Liver (tissue), 9 donors: ENCODE data around the gene LDB3. TPM values are rescaled to one million over a fixed set of nuclear protein-coding genes. Genes with fewer than 3 reads are reported as not detected.

Experiments
- DNase-seq: peaks from one replicate; pipeline ENCODE4 v3.0.0-alpha.2; 2017; ENCODE audit warnings: low spot score
- H3K27ac ChIP-seq, 2 donors: one replicate each; pipeline ENCODE4 v1.7.0; 2013; ENCODE audit warnings: inconsistent platforms in 2 of 2, low read length in 2 of 2, control low read depth in 1 of 2, low read depth in 1 of 2, mild to moderate bottlenecking in 1 of 2
- H3K27me3 ChIP-seq, 4 donors: one replicate each; pipeline versions ENCODE4 v1.6.1 to v1.7.0; 2013; ENCODE audit warnings: low read length in 3 of 4, inconsistent platforms in 1 of 4, mild to moderate bottlenecking in 1 of 4, moderate library complexity in 1 of 4; ENCODE audit not compliant: control insufficient read depth in 4 of 4, insufficient read depth in 4 of 4
- H3K36me3 ChIP-seq, 4 donors: one replicate each; pipeline versions ENCODE4 v1.6.1 to v1.7.0; 2013; ENCODE audit warnings: low read length in 3 of 4, mild to moderate bottlenecking in 3 of 4, low read depth in 1 of 4, moderate library complexity in 1 of 4; ENCODE audit not compliant: control insufficient read depth in 4 of 4, insufficient read depth in 3 of 4
- H3K4me1 ChIP-seq, 4 donors: one replicate each; pipeline versions ENCODE4 v1.6.1 to v1.7.0; 2013; ENCODE audit warnings: low read length in 3 of 4, mild to moderate bottlenecking in 3 of 4, moderate library complexity in 1 of 4; ENCODE audit not compliant: control insufficient read depth in 4 of 4, insufficient read depth in 4 of 4
- H3K4me3 ChIP-seq, 3 donors: one replicate each; pipeline versions ENCODE4 v1.6.1 to v1.7.0; 2013; ENCODE audit warnings: low read length in 3 of 3, control low read depth in 1 of 3, low read depth in 1 of 3, mild to moderate bottlenecking in 1 of 3
- H3K9ac ChIP-seq, 2 donors: one replicate each; pipeline ENCODE4 v1.7.0; 2013; ENCODE audit warnings: low read length in 2 of 2, mild to moderate bottlenecking in 2 of 2, moderate library complexity in 2 of 2, control low read depth in 1 of 2, low read depth in 1 of 2
- H3K9me3 ChIP-seq, 4 donors: one replicate each; pipeline versions ENCODE4 v1.6.1 to v1.7.0; 2013; ENCODE audit warnings: low read length in 3 of 4; ENCODE audit not compliant: control insufficient read depth in 4 of 4
- ATF3 ChIP-seq: IDR thresholded peaks from 2 replicates; pipeline ENCODE4 v1.6.1; 2016; ENCODE audit warnings: antibody characterized with exemption
- CTCF ChIP-seq: fragments of 150-350 bp; IDR thresholded peaks from 2 replicates; pipeline ENCODE4 v1.5.1; 2017; ENCODE audit warnings: improper control_type of control experiment, low read depth, low read length; ENCODE audit not compliant: missing input control
- EGR1 ChIP-seq, 2 donors: IDR thresholded peaks; 2 replicates each; pipeline ENCODE4 v1.6.1; 2016 to 2018; ENCODE audit warnings: antibody characterized with exemption in 2 of 2, low read depth in 2 of 2
- FOXA1 ChIP-seq: IDR thresholded peaks from 2 replicates; pipeline ENCODE4 v1.6.1; 2016; ENCODE audit warnings: antibody characterized with exemption
- GABPA ChIP-seq, 2 donors: IDR thresholded peaks in 1 of 2; conservative IDR thresholded peaks in 1 of 2; 2 replicates each; pipeline ENCODE4 v1.6.1; 2016; ENCODE audit warnings: antibody characterized with exemption in 2 of 2, mild to moderate bottlenecking in 1 of 2, moderate library complexity in 1 of 2
- HNF4A ChIP-seq, 2 donors: conservative IDR thresholded peaks; 2 replicates each; pipeline ENCODE4 v1.6.1; 2016; ENCODE audit warnings: antibody characterized with exemption in 2 of 2, mild to moderate bottlenecking in 2 of 2
- HNF4G ChIP-seq: IDR thresholded peaks from 2 replicates; pipeline ENCODE4 v1.6.1; 2016; ENCODE audit warnings: antibody characterized with exemption
- JUND ChIP-seq, 2 donors: IDR thresholded peaks; 2 replicates each; pipeline ENCODE4 v1.6.1; 2016; ENCODE audit warnings: antibody characterized with exemption in 2 of 2
- MAX ChIP-seq: IDR thresholded peaks from 2 replicates; pipeline ENCODE4 v1.6.1; 2016; ENCODE audit warnings: antibody characterized with exemption
- NR2F2 ChIP-seq: IDR thresholded peaks from 2 replicates; pipeline ENCODE4 v1.6.1; 2016; ENCODE audit warnings: antibody characterized with exemption
- RAD21 ChIP-seq, 2 donors: IDR thresholded peaks; 2 replicates each; pipeline ENCODE4 v1.6.1; 2016; ENCODE audit warnings: antibody characterized with exemption in 2 of 2, mild to moderate bottlenecking in 2 of 2
- REST ChIP-seq: IDR thresholded peaks from 2 replicates; pipeline ENCODE4 v1.6.1; 2016; ENCODE audit warnings: antibody characterized with exemption, mild to moderate bottlenecking
- RXRA ChIP-seq, 2 donors: IDR thresholded peaks; 2 replicates each; pipeline ENCODE4 v1.6.1; 2017 to 2018; ENCODE audit warnings: antibody characterized with exemption in 2 of 2, mild to moderate bottlenecking in 1 of 2
- SP1 ChIP-seq: IDR thresholded peaks from 2 replicates; pipeline ENCODE4 v1.6.1; 2018; ENCODE audit warnings: antibody characterized with exemption, mild to moderate bottlenecking
- TAF1 ChIP-seq: conservative IDR thresholded peaks from 2 replicates; pipeline ENCODE4 v1.6.1; 2016; ENCODE audit warnings: antibody characterized with exemption, mild to moderate bottlenecking
- YY1 ChIP-seq: IDR thresholded peaks from 2 replicates; pipeline ENCODE4 v1.6.1; 2016; ENCODE audit warnings: antibody characterized with exemption, mild to moderate bottlenecking
- ZBTB33 ChIP-seq: IDR thresholded peaks from 2 replicates; pipeline ENCODE4 v1.6.1; 2016; ENCODE audit warnings: antibody characterized with exemption
- WGBS: extraction: QIAGEN DNeasy Blood & Tissue Kit; methylation state at CpG from one replicate; pipeline ENCODE4 v1.1.7; 2013; 5-methylcytosine and 5-hydroxymethylcytosine counted together
- polyA plus RNA-seq, 2 donors: library from polyadenylated mRNA; stranded (reverse) in 1 of 2; unstranded in 1 of 2; fragments of 200-250 nt in 1 of 2; fragments of >200 nt in 1 of 2; fragmentation: Nextera tagmentation in 1 of 2; extraction: Ambion mirVana in 1 of 2; gene quantifications; one replicate each; pipeline versions ENCODE4 v1.2.1 to v1.2.3, GENCODE V29; 2013 to 2015
- total RNA-seq, 2 donors: library from RNA; depleted of rRNA; stranded (reverse); fragments of >200 nt; gene quantifications; one replicate each; pipeline ENCODE4 v1.2.3, GENCODE V29; 2014
- donor health status: healthy.
- donor health status: healthy.
- donor health status: healthy.
- donor health status: healthy.
- donor health status: healthy.

The LDB3 gene
- total and polyA plus RNA-seq, 4 donors: 0.09 to 0.42 (median 0.15) TPM; not detected in 1

GRCh38 chr10:86667421-86668181 is 710 bp upstream of the LDB3 start:
- H3K4me1 ChIP-seq: no peaks in the 10 kb centered on the region
- H3K9ac ChIP-seq: no peak overlapping the region
- DNase-seq: no peak
- H3K9me3 ChIP-seq: no peaks in the 10 kb centered on the region
- H3K36me3 ChIP-seq: no peaks in the 10 kb centered on the region
- 82% methylated on average over 10 of the region's 10 CpGs for WGBS
- H3K4me3 ChIP-seq: no peak overlapping the region
- no peaks in the 10 kb centered on the region for H3K27me3 ChIP-seq
- no peak for TF ChIP-seq GABPA (IDR thresholded peaks at IDR 0.05 in 1 of 2, conservative IDR thresholded peaks at IDR 0.05 in 1 of 2)
- no peak overlapping the region for H3K27ac ChIP-seq

- Histone ChIP-seq H3K36me3 (no peaks in the 10 kb centered on the region), H3K9ac (no peak overlapping the region), H3K9me3 (no peaks in the 10 kb centered on the region), H3K4me1 (no peaks in the 10 kb centered on the region), H3K27me3 (no peaks in the 10 kb centered on the region), H3K4me3 (no peak overlapping the region), H3K27ac (no peak overlapping the region)
- TF ChIP-seq TAF1: no peak
- no peak for TF ChIP-seq RXRA (IDR thresholded peaks at IDR 0.05)
- TF ChIP-seq MAX: no peak
- TF ChIP-seq YY1: no peak
- no peak for TF ChIP-seq FOXA1
- no peak for TF ChIP-seq GABPA (IDR thresholded peaks at IDR 0.05 in 1 of 2, conservative IDR thresholded peaks at IDR 0.05 in 1 of 2)
- TF ChIP-seq ATF3: no peak
- no peak for TF ChIP-seq SP1
- no peak for TF ChIP-seq RAD21 (IDR thresholded peaks at IDR 0.05)
- no peak for TF ChIP-seq HNF4A (conservative IDR thresholded peaks at IDR 0.05)
- no peak for TF ChIP-seq EGR1 (IDR thresholded peaks at IDR 0.05; ENCODE audit: low read depth in 2 of 2)
- TF ChIP-seq NR2F2: no peak
- 86% methylated on average over 8 of the region's 8 CpGs for WGBS
- DNase-seq: no peak
These were observed 2.0 kb downstream of the LDB3 start for GRCh38 chr10:86670290-86670811.

GRCh38 chr10:86670876-86671275 is 2.6 kb downstream of the LDB3 start:
- H3K9me3 ChIP-seq: no peaks in the 10 kb centered on the region
- TF ChIP-seq RAD21 (IDR thresholded peaks at IDR 0.05) (no peak), JUND (IDR thresholded peaks at IDR 0.05) (no peak), FOXA1 (no peak), CTCF (no peak), RXRA (IDR thresholded peaks at IDR 0.05) (no peak), ATF3 (no peak), REST (no peak), HNF4G (no peak), GABPA (IDR thresholded peaks at IDR 0.05 in 1 of 2, conservative IDR thresholded peaks at IDR 0.05 in 1 of 2) (no peak), ZBTB33 (no peak), MAX (no peak), TAF1 (no peak), EGR1 (IDR thresholded peaks at IDR 0.05; ENCODE audit: low read depth in 2 of 2) (no peak), HNF4A (conservative IDR thresholded peaks at IDR 0.05) (no peak), NR2F2 (no peak), YY1 (no peak), SP1 (no peak)
- no peak for DNase-seq
- H3K9ac ChIP-seq: no peak overlapping the region
- H3K4me3 ChIP-seq: no peak overlapping the region
- no peaks in the 10 kb centered on the region for H3K4me1 ChIP-seq
- H3K27me3 ChIP-seq: no peaks in the 10 kb centered on the region
- no peak overlapping the region for H3K27ac ChIP-seq
- H3K36me3 ChIP-seq: no peaks in the 10 kb centered on the region
- WGBS: 91% methylated on average over 8 of the region's 8 CpGs
